TTC549 (cell line): Measurements from ENCODE around the gene CAPZB.
"Not testable (repeated sequence)": the region's sequence is repeated elsewhere in the genome, so short reads cannot be mapped to it uniquely, and the experiment has no call there.

Experiments used
- FAIRE-seq: peaks from 2 replicates; lab custom pipeline; 2012; peaks lifted over from hg19 to GRCh38; lab: Jason Lieb, UNC

Gene CAPZB

DNA sequence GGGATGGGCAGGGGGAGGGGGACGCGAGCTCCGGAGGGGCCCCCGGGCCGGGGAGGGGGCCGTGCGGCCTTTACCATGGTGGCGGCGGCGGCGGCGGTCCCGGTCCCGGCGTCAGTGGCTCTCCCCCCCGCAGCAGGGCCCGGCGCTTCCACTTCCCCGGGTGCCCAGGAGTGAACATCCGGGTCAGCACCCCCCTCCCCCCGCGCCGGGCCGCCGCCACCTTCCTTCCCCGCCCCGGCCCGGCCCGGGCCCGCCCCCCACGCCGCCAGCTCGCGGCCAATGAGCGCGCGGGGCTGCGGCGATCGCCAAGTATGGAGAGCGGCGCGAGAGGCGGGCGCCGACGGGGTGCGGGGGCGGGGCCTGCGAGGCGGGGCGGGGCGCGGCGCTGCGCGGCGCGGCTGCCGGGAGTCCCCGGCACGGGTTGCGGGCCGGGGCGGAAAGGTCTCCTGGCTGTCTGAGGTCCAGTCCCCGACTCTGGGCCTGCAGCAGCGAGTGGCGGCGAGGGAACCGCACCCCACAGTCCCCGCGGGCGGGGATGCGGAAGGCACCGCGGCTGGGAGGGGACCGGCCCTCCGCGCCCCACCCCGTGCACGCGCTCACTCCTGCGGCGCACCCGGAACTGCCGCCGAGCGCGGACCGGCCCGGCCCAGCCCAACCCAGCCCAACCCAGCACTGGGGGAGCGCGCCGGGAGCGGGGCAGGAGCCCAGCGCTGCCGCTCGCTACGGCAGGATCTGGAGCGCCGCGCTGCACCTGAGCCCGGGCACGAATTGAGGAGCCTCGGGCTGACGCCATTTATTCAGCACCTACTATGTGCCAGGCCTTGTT lies at the start of gene CAPZB:
TSS of gene CAPZB (minus strand) at position 178 of the 826 bp plus-strand sequence. CDS start at position 77, 101 bp downstream.
- FAIRE-seq: no peak

DNA sequence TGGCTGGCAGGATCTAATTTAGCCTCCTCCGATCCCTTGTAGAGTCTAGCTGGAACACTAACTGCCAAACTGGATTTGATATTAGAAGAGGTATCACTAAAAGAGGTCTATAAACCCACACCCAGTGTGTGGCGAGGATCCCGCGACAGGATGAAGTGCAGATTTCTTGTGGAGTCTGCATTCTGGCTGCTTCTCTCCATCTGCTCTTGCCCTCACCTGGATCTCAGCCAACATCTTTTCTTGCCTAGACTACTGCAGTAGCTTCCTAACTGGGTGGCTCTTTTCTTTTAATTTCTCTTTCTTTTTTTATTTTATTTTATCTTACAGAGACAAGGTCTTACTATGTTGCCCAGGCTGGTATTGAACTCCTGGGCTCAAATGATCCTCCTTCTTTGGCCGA lies 48.9 kb upstream of the CAPZB start:
- no peak for FAIRE-seq

DNA sequence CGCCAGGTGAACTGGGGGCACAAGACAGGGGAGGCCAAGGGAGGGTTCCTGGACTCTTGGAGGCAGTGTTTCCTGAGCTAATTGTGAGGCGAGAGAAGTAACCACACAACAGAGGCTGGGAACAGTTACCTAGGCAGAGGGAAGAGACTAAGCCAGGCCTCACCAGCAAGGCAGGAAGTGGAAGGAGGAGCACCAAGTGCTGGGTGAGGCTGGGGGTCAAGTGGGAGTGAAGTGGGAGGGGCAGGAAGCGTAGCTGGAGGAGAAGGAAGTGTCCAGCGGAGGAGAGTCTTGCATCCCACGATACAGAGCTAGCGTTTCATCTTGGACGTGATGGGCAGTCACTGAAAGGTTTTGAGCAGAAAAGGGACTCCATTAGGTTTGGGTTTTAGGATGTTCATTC lies 48.3 kb upstream of the CAPZB start:
- no peak for FAIRE-seq

DNA sequence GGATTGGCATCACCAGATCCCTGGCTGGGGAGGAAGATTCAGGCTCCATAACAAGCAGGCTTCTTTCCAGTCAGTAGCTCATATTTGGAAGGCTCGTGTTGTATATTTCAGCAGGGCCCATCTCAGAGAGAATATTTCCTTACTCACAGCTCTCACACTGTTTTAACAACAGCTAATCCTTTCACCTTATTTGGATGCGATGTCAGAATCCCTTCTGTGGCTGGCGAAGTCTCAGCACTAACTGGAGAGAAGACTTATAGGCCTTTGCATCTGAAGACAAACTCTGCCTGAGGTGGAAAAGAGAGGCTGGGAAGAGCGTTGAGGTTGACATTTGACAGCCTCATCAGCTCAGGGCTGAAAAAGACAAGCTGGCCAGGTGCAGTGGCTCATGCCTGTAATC lies 47.2 kb upstream of the CAPZB start:
- no peak for FAIRE-seq

DNA sequence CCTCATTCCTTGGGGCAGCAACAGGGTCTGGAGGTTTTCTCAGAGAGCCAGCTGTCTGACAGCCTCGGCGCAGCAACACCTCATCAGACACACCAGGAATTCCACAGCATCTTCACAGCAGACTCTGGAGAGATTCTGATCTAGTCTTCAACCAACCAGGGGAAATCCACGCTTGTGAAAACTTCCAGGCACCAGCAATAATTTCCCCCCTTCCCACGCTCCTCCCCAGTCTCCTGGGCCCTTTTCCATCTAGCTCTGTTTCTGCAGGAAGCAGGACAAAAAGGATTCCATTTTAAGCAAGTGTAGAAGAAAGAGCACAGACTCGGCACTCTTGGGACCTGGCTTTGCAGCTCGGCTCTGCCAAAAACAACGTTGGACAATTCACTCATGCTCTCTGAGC lies 44.3 kb upstream of the CAPZB start:
- no peak for FAIRE-seq

DNA sequence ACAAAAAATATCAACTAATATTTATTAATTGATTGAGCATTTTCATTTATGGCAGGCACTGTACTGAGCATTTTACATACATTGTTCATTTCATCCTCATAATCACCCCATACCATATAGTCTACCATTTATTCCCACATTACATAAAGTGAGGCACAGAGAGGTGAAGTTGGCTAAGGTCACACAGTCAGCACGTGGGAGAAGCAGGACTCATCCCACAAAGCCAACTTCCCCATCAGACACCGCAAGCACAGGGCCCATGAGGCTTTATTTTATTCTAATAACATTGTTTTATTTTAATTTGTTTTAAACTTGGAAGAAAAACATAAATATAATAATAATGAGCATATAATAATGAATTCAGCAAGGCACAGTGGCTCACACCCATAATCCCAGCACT lies 43.1 kb upstream of the CAPZB start:
- FAIRE-seq: no peak

DNA sequence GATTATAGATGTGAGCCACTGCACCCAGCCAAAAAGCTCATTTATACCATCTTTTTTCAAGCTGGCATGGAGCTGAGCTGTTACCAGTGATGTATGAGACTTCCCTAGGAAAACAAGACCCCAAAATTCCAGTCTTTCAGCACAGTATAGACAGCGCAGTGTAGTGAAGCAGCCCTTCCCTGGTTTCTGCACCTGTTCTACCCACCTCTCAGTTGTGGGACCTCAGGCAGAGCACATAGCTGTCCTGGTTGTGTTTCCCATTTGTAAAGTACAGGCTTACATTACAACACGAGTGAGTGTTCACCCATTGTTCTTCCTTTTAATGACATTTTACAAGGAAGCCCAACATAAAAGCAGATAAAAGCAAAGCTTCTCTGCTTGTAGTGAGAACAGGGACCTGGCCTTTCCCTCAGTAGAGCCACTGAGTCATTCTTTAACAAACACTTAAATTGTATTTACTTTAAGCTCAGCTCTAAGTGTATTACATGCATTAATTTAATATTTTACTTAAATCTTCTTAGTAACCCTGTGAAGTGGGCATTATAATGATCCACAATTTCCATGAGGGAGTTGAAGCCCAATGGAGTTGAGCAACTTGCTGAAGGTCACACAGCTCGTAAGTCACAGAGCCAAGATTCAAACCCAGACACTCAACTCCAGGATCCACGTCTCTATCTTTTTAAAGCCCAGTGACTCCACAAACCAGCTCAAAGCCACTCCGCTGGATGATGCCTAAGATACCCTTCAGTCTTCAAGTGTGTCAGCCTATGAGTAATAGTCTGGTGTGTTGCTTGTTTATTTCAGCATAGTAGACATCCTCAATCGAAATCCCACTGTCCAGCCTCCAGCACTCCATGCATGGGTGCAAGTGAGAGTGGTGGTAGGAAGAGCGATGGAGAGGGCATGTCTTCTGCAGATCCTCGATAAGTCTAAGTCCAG lies 40.5 kb upstream of the CAPZB start:
- no peak for FAIRE-seq

GRCh38 chr1:19524791-19525190 lies 39.5 kb upstream of the CAPZB start:
- no peak for FAIRE-seq

GRCh38 chr1:19522570-19522969 lies 37.2 kb upstream of the CAPZB start:
- FAIRE-seq: not testable (repeated sequence)

- FAIRE-seq: no peak
These were observed 36.1 kb upstream of the CAPZB start for GRCh38 chr1:19521411-19521810.

GRCh38 chr1:19517017-19517416 lies 31.7 kb upstream of the CAPZB start:
- FAIRE-seq: no peak

GRCh38 chr1:19515201-19515600 lies 29.9 kb upstream of the CAPZB start:
- no peak for FAIRE-seq

DNA sequence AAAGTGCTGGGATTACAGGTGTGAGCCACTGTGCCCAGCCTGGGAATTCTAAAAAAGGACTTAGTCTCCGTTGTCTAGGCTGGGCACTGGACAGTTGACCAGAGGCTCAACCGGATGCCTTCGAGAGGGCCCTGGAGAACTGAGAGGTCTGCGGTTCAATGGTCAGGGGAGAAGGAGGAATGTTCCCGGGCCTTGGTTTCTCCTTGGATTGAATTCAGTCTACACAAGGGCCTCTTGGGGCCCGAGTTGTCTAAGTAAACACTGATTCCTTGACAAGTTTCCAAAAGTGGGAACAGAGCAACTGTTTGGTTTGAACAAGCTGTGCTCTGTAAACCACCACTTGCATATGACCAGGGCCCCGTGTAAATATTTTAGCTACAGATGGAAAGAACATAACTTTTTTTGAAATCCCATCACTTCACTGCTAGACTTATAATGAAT lies 29.1 kb upstream of the CAPZB start:
- FAIRE-seq: no peak

- no peak for FAIRE-seq
These were observed 27.2 kb upstream of the CAPZB start for GRCh38 chr1:19512545-19512944.

GRCh38 chr1:19511116-19511515 lies 25.8 kb upstream of the CAPZB start:
- FAIRE-seq: no peak

GRCh38 chr1:19509647-19510046 lies 24.3 kb upstream of the CAPZB start:
- FAIRE-seq: not testable (repeated sequence)

GRCh38 chr1:19507516-19507915 lies 22.2 kb upstream of the CAPZB start:
- FAIRE-seq: no peak

DNA sequence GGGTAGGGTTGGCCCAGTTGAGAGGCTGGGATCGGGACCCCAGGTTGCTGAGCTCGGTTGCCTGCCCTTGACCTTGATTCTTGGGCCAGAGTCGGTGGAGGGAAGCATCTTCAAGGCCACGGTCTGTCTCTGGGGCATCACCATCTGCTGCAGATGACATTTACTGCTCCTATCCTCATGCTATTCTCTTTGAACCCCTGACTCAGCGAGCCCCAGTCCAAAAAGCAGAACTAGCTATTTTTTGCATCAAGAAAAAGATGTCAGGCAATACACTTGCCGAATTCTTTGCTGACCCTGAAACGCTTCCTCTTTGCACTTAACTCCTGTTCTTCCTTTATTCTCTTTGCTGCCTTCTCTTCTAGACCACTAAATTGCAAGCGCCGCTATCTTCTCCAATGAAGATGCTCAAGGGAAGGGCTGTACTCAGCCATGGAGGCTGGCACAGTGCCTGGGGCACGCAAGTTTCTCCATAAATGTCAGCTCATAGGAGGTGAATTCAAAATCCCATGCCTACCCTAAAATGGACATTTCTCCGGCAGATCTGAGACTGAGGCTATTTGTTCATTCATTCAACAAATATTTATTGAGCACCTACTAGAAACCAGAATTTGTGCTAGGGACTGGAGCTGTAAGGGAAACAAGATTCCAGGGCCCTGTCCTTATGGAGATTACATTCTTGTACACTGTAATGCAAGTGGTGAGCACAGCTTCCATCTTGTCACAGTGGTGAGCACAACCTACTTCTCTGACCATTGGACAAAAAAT lies 20.5 kb upstream of the CAPZB start:
- FAIRE-seq: no peak

DNA sequence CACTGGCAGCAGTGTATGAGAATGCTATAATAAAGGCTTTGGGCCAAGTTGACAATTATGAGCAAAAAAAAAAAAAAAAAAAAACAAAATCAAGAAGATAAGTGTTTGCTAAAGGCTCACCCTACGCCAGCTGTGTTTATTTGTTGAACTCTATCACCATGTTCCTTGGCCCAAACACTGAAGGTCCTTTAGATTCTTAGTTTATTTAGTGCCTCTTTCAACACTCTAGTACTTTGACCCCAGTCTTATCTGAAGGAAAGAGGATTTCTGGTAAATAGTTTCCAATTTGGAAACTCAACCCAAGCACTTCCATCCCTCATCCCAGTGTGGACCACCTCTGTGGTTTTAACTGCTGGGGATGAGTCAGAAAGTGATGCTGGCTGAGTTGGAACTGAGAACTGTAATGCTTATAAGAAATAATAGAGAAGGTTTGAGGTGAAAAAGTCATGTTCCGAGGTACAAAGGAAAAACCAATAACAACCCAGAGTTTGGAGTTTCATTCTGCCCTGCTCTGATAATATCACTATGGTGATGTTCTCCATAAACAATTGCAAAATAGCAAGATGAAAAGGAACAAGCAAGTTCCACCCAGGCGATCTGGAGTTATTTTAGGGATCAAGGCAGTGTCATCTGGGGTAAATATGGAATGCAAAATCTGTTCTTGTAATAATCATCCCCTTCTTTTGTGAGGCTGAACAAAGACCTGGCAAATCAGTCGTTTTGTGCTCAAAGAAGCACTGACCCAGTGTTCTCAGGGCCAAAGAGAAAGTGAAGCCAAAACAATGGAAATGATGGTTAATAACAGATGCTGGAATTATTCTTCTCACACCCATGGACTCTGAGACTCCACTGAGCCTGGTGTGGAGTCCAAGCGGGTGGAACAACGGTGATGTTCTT lies 19.7 kb upstream of the CAPZB start:
- FAIRE-seq: no peak

DNA sequence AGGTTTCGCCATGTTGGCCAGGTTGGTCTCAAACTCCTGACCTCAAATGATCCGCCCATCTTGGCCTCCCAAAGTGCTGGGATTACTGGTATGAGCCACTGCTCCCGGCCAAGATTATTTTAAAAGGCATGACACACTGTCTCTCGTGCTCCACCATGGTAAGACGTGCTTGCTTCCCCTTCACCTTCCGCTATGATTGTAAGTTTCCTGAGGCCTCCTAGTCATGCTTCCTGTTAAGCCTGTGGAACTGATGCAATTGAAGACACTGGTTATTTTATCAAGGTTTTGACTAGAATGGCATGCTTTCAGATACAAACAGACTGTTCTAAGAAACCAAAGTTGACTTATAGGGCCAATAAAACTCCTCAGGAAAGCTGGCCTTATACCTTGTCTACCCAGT lies 16.9 kb upstream of the CAPZB start:
- FAIRE-seq: not testable (repeated sequence)

- FAIRE-seq: not testable (repeated sequence)
These were observed 14.5 kb upstream of the CAPZB start for GRCh38 chr1:19499887-19500286.
